GM10266 (cell line): Measurements from ENCODE around the gene NTNG2.

Experiments used
- DNase-seq: peaks from one replicate; pipeline ENCODE4 v3.0.0; 2012; ENCODE audit errors: extremely low spot score
- CTCF ChIP-seq: IDR thresholded peaks from 2 replicates; pipeline ENCODE4 v1.5.1; 2012; ENCODE audit warnings: mild to moderate bottlenecking, low read depth; ENCODE audit not compliant: control insufficient read depth, insufficient read depth; ENCODE audit errors: missing control alignments

The NTNG2 gene

GRCh38 chr9:132216861-132217619 lies 55.2 kb downstream of the NTNG2 start:
- no peak for DNase-seq
- no peak for TF ChIP-seq CTCF

- no peak for TF ChIP-seq CTCF
- DNase-seq = no peak
Observed at GRCh38 chr9:132218208-132218607, 56.4 kb downstream of the NTNG2 start.

- TF ChIP-seq CTCF = no peak
- no peak for DNase-seq
Observed at GRCh38 chr9:132221941-132222340, 60.1 kb downstream of the NTNG2 start.

- TF ChIP-seq CTCF = no peak
- no peak for DNase-seq
Observed at GRCh38 chr9:132224645-132225044, 62.8 kb downstream of the NTNG2 start.

GRCh38 chr9:132226571-132227430 lies 64.9 kb downstream of the NTNG2 start:
- no peak for TF ChIP-seq CTCF
- DNase-seq = no peak

- no peak for TF ChIP-seq CTCF
- no peak for DNase-seq
Observed at GRCh38 chr9:132228062-132228461, 66.2 kb downstream of the NTNG2 start.

- TF ChIP-seq CTCF = no peak
- DNase-seq = no peak
Observed at GRCh38 chr9:132230605-132231004, 68.7 kb downstream of the NTNG2 start.
